Measurements from ENCODE around the gene GRN. TPM values are rescaled to one million over a fixed set of nuclear protein-coding genes. Genes with fewer than 3 reads are reported as not detected.

Gene GRN
- total RNA-seq, 4 donors from 2014 or later: 546 to 1,119 (median 694) TPM

GRCh38 chr17:44374306-44375195, 29.4 kb downstream of the GRN start:
- Histone ChIP-seq H3K27ac (no peak overlapping the region), H3K4me1 (peaks cover 0 to 5% (median 0%) of the 10 kb centered on the region in 4 donors), H3K4me3 (no peak overlapping the region), H3K9me3 (no peaks in the 10 kb centered on the region), H3K36me3 (no peaks in the 10 kb centered on the region), H3K27me3 (peaks cover 47% of the 10 kb centered on the region)
- 33% methylated on average over 25 of the region's 31 CpGs; no CpG with 5 or more reads in 1 of the 2 donors for whole genome bisulfite sequencing, 2 donors (ENCODE audit: low coverage in 1 of 2)
- DNase-seq: no peak
- TF ChIP-seq CTCF (IDR thresholded peaks at IDR 0.05) (no peak), POLR2AphosphoS5 (IDR thresholded peaks at IDR 0.05) (no peak), EP300 (IDR thresholded peaks at IDR 0.05; ENCODE audit: low read depth) (no peak), POLR2A (IDR thresholded peaks at IDR 0.05) (no peak)
- intact Hi-C loops (cut with DNase I; ENCODE audit: low total_unique reads) (no loop called here), in situ Hi-C loops (cut with MboI; ENCODE audit: low pct_ligation_motif_present in 1 of 4, low pct_unique_long_range_greater_than_20kb in 1 of 4, low sequenced_read_pairs in 3 of 4) (loop anchor here in 1 of 4 donors (25.0 kb wide), 1 partner anchor 138 kb away; the partner anchor contains the start of gene GPATCH8)

DNA sequence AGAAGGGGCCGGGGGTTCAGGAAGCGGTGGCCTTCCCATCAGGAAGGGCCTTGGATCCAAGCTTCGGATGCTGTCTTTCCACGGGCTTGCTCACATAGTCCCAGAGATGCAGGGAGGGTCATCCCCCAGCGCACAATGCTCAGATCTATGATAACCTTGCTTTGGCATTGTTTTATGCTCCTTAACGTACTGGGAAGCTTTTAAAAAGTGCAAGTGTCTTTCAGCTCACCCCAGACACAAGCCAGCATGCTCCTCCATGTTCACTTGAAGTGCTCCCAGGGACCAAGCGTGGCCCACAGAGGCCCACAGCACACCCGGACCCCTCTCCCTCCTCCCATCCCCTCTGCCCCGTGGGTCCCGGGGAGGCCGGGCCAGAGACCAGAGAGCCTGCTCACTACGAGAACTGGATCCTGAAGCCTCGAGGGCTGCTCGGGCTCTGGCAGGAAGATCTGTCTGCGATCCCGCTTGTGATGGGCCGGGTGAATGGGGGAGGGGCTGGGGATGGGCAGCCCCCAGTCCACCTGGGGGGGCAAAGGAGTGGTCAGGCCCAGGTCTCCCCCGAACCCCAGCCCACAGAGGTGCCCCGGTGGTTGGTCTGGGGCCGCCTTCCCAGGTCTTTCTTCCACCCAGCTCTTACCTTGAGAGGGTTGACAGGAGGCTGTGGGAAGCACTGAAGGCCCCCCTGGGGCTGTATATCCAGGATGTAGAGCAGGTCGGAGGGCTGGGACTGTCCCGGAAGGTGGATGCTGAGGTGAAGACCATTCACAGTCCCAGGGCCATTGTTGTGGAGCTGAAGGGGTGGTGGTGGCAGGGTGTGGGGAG, 30.3 kb downstream of the GRN start:
- DNase-seq: no peak
- WGBS, 2 donors (ENCODE audit: low coverage in 1 of 2): 36% methylated on average over 18 of the region's 22 CpGs; no CpG with 5 or more reads in 1 of the 2 donors
- TF ChIP-seq POLR2AphosphoS5 (IDR thresholded peaks at IDR 0.05): no peak
- no peak for TF ChIP-seq EP300 (IDR thresholded peaks at IDR 0.05; ENCODE audit: low read depth)
- no peak for TF ChIP-seq POLR2A (IDR thresholded peaks at IDR 0.05)
- no peak for TF ChIP-seq CTCF (IDR thresholded peaks at IDR 0.05)

GRCh38 chr17:44376124-44376523, 31.0 kb downstream of the GRN start:
- in situ Hi-C loops (cut with MboI; ENCODE audit: low pct_ligation_motif_present in 1 of 4, low pct_unique_long_range_greater_than_20kb in 1 of 4, low sequenced_read_pairs in 3 of 4): loop anchor here in 1 of 4 donors (25.0 kb wide), 1 partner anchor 136 kb away; the partner anchor contains the start of gene GPATCH8
- Histone ChIP-seq H3K4me1 (peaks cover 0 to 5% (median 0%) of the 10 kb centered on the region in 4 donors), H3K9me3 (no peaks in the 10 kb centered on the region), H3K36me3 (no peaks in the 10 kb centered on the region), H3K27me3 (peaks cover 31% of the 10 kb centered on the region), H3K4me3 (no peak overlapping the region), H3K27ac (no peak overlapping the region)
- intact Hi-C loops (cut with DNase I; ENCODE audit: low total_unique reads): no loop called here
- no peak for DNase-seq
- TF ChIP-seq CTCF (IDR thresholded peaks at IDR 0.05): peak in 3 of 5 experiments; percentile 8 to 24 (median 20)
- TF ChIP-seq POLR2AphosphoS5 (IDR thresholded peaks at IDR 0.05): no peak
- WGBS, 2 donors (ENCODE audit: low coverage in 1 of 2): 14% methylated on average over 5 of the region's 5 CpGs; no CpG with 5 or more reads in 1 of the 2 donors

More for the DNA sequence above, 30.3 kb downstream of the GRN start:
- peaks cover 0 to 5% (median 0%) of the 10 kb centered on the region in 4 donors for H3K4me1 ChIP-seq
- no peak overlapping the region for H3K27ac ChIP-seq
- in situ Hi-C loops (cut with MboI; ENCODE audit: low pct_ligation_motif_present in 1 of 4, low pct_unique_long_range_greater_than_20kb in 1 of 4, low sequenced_read_pairs in 3 of 4) (loop anchor here in 1 of 4 donors (25.0 kb wide), 1 partner anchor 137 kb away; the partner anchor contains the start of gene GPATCH8), intact Hi-C loops (cut with DNase I; ENCODE audit: low total_unique reads) (no loop called here)
- no peaks in the 10 kb centered on the region for H3K9me3 ChIP-seq
- H3K4me3 ChIP-seq: no peak overlapping the region
- peaks cover 39% of the 10 kb centered on the region for H3K27me3 ChIP-seq
- no peaks in the 10 kb centered on the region for H3K36me3 ChIP-seq

DNA sequence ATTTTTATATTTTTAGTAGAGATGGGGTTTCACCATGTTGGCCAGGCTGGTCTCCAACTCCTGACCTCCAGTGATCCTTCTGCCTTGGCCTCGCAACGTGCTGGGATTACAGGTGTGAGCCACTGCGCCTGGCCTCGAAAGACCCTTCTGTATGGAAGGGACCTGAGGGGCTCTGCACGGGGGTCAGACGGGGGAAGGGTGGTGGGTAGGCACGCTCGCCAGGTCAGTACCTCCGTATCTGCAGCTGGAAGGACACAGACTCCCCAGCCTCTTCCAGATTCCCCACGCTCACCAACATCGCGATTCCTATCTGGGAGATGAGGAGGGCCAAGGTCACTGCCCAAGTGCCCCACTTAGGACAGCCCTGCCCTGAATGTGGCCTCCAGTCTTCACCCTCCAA, 31.7 kb downstream of the GRN start:
- TF ChIP-seq POLR2A (IDR thresholded peaks at IDR 0.05) (no peak), CTCF (IDR thresholded peaks at IDR 0.05) (no peak), POLR2AphosphoS5 (IDR thresholded peaks at IDR 0.05) (no peak), EP300 (IDR thresholded peaks at IDR 0.05; ENCODE audit: low read depth) (no peak)
- intact Hi-C loops (cut with DNase I; ENCODE audit: low total_unique reads): no loop called here
- no peak for DNase-seq
- in situ Hi-C loops (cut with MboI; ENCODE audit: low pct_ligation_motif_present in 1 of 4, low pct_unique_long_range_greater_than_20kb in 1 of 4, low sequenced_read_pairs in 3 of 4): loop anchor here in 1 of 4 donors (25.0 kb wide), 1 partner anchor 136 kb away; the partner anchor contains the start of gene GPATCH8
- Histone ChIP-seq H3K27me3 (peaks cover 25% of the 10 kb centered on the region), H3K4me3 (no peak overlapping the region), H3K9me3 (no peaks in the 10 kb centered on the region), H3K27ac (no peak overlapping the region), H3K4me1 (peaks cover 0 to 5% (median 0%) of the 10 kb centered on the region in 4 donors), H3K36me3 (no peaks in the 10 kb centered on the region)
- WGBS, 2 donors (ENCODE audit: low coverage in 1 of 2): 86% methylated on average over 12 of the region's 12 CpGs; no CpG with 5 or more reads in 1 of the 2 donors
